Colonic mucosa (tissue), 4 donors: ENCODE results near the gene ACSF2. TPM values are rescaled to one million over a fixed set of nuclear protein-coding genes. Genes with fewer than 3 reads are reported as not detected.

Source experiments
- DNase-seq: peaks from one replicate; pipeline ENCODE4 v3.0.0-alpha.2; 2020
- H3K27ac ChIP-seq: fragments of 200-600 bp; one replicate; pipeline ENCODE4 v1.8.0; 2021
- H3K27me3 ChIP-seq: fragments of 200-600 bp; one replicate; pipeline ENCODE4 v1.8.0; 2021
- H3K36me3 ChIP-seq: fragments of 200-600 bp; one replicate; pipeline ENCODE4 v1.8.0; 2021
- H3K4me1 ChIP-seq: fragments of 200-600 bp; one replicate; pipeline ENCODE4 v1.8.0; 2021; ENCODE audit warnings: mild to moderate bottlenecking
- H3K4me3 ChIP-seq: fragments of 200-600 bp; one replicate; pipeline ENCODE4 v1.8.0; 2021
- H3K9ac ChIP-seq, 2 donors: one replicate each; pipeline ENCODE4 v1.7.0; 2013; ENCODE audit warnings: control low read depth in 2 of 2, low read depth in 2 of 2, low read length in 2 of 2
- H3K9me3 ChIP-seq: fragments of 200-600 bp; one replicate; pipeline ENCODE4 v1.8.0; 2021
- CTCF ChIP-seq: fragments of 200-600 bp; IDR thresholded peaks from one replicate; pipeline ENCODE4 v1.8.0; 2022; ENCODE audit warnings: antibody characterized with exemption, mild to moderate bottlenecking
- intact Hi-C: fragments of 100-400 bp; cut with DNase I; formaldehyde crosslinking; loops from one replicate; pipeline ENCODE4 v1.14.1; 2022
- total RNA-seq, 2 donors: library from RNA; stranded (reverse); fragmentation: NEBNext Ultra II Directional in 1 of 2; extraction: Animal tissue kit (Norgen Biotek cat#: 25700) in 1 of 2; gene quantifications; one replicate each; pipeline ENCODE4 v1.2.1, GENCODE V29; 2021
- donor health status: healthy.
- donor health status: DM: no; HTN: no; CAD: no.
- donor health status: DM: no; HTN: no; CAD: no.

ACSF2 gene
- total RNA-seq, 2 donors from 2014 or later: 50.8 to 119 TPM

GRCh38 chr17:50499721-50500120 is 73.7 kb downstream of the ACSF2 start:
- Histone ChIP-seq H3K9ac (no peak overlapping the region), H3K4me1 (no peaks in the 10 kb centered on the region), H3K36me3 (no peaks in the 10 kb centered on the region), H3K9me3 (no peaks in the 10 kb centered on the region), H3K4me3 (no peak overlapping the region), H3K27me3 (no peaks in the 10 kb centered on the region), H3K27ac (no peak overlapping the region)
- DNase-seq: no peak
- intact Hi-C loops: no loop called here
- TF ChIP-seq CTCF: no peak

- Histone ChIP-seq H3K36me3 (no peaks in the 10 kb centered on the region), H3K9me3 (no peaks in the 10 kb centered on the region), H3K27me3 (no peaks in the 10 kb centered on the region), H3K27ac (no peak overlapping the region), H3K4me3 (no peak overlapping the region), H3K4me1 (no peaks in the 10 kb centered on the region), H3K9ac (no peak overlapping the region)
- intact Hi-C loops: no loop called here
- DNase-seq: peak; percentile 70
- no peak for TF ChIP-seq CTCF
Observed at GRCh38 chr17:50501054-50501453, 75.0 kb downstream of the ACSF2 start.

- Histone ChIP-seq H3K9me3 (no peaks in the 10 kb centered on the region), H3K36me3 (no peaks in the 10 kb centered on the region), H3K27ac (peak overlapping the region; percentile 9), H3K9ac (no peak overlapping the region), H3K4me1 (no peaks in the 10 kb centered on the region), H3K27me3 (no peaks in the 10 kb centered on the region), H3K4me3 (no peak overlapping the region)
- DNase-seq: no peak
- intact Hi-C loops: no loop called here
- TF ChIP-seq CTCF: no peak
Observed at GRCh38 chr17:50502301-50502990, 76.4 kb downstream of the ACSF2 start.

GRCh38 chr17:50505591-50506130 is 79.6 kb downstream of the ACSF2 start:
- H3K36me3 ChIP-seq: no peaks in the 10 kb centered on the region
- no peak overlapping the region for H3K4me3 ChIP-seq
- H3K4me1 ChIP-seq: no peaks in the 10 kb centered on the region
- no peak for TF ChIP-seq CTCF
- no peaks in the 10 kb centered on the region for H3K27me3 ChIP-seq
- peak overlapping the region in 1 of 2 donors; percentile 51 for H3K9ac ChIP-seq
- peak overlapping the region; percentile 60 for H3K27ac ChIP-seq
- H3K9me3 ChIP-seq: no peaks in the 10 kb centered on the region
- no peak for DNase-seq
- intact Hi-C loops: no loop called here

GRCh38 chr17:50506298-50506697 is 80.3 kb downstream of the ACSF2 start:
- Histone ChIP-seq H3K4me1 (no peaks in the 10 kb centered on the region), H3K9ac (peak overlapping the region in 1 of 2 donors; percentile 51), H3K36me3 (no peaks in the 10 kb centered on the region), H3K27me3 (no peaks in the 10 kb centered on the region), H3K27ac (peak overlapping the region; percentile 60), H3K9me3 (no peaks in the 10 kb centered on the region), H3K4me3 (no peak overlapping the region)
- no peak for TF ChIP-seq CTCF
- no peak for DNase-seq
- intact Hi-C loops: no loop called here
